HG03135 (cell line): ENCODE data around the gene SLC25A23.

Experiments
- ATAC-seq: cut with Tn5 transposase; IDR thresholded peaks from one replicate; pipeline ENCODE4 v1.9.1; 2021; ENCODE audit warnings: mild to moderate bottlenecking, moderate library complexity; ENCODE audit not compliant: unreplicated experiment

The SLC25A23 gene

DNA sequence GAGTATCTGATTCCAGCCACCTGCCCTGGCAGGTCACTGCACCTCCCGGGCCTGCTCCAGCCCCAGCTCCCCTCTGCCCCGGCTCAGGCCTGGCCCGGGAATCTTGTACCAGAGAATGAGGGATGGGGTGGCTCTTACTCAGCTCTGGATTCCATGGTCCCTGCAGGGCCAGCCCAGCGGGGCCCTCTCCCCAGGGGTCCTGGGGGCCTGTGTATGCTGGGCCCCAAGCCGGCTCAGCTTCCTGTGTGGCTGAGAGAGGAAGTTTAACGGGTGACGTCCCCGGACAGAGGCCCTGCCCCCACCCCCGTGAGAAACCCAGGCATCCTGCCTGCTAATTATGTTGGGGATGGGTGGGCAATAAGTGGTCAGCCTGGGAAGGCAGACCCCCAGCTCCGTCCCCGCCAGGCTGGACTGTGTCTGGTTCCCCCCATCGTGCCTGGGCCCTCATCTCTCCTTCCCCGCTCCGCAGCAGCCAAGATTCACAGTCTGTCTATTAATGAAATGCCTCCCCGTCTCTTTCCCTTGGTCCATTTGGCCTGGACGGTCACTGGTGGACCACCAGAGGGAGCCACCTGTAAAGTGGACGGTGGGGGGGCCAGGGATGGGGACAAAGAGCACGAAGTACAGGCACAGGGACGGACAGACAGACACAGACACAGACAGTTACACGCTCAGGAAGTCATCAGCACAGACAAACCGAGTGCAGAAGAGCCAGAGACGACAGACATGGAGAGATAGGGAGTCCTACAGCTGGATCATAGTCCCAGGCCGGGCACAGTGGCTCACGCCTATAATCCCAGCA lies 22.1 kb upstream of the SLC25A23 start, which contains the start of gene DENND1C:
Gene DENND1C (minus strand): TSS at position 247 of the 802 bp plus-strand sequence. CDS start 92 bp downstream, at position 155.
- no peak for ATAC-seq

DNA sequence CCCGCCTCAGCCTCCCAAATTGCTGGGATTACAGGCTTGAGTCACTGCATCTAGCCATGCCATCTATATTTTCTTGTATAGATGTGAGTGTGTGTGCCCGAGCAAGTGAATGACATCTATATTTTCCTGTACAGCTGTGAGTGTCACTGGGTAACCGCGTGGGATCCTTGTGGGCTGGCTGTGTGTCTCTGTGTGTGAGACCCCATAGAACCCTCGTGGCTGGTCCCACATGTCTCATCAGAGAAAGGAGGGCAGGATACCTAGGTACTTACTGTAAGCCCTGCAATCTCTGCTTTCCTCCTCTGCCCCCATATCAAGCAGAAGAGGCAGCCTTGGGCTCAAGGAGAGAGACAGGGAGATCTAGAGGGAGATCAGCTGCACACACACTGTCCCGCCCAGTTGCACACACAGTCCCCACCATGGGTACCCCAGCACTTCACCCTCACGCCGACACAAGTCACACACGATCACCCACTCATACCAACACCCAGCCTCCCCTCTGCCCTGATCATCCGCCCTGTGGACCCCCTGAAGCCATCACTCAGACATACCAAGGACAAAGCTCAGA lies 21.3 kb upstream of the SLC25A23 start:
- no peak for ATAC-seq

DNA sequence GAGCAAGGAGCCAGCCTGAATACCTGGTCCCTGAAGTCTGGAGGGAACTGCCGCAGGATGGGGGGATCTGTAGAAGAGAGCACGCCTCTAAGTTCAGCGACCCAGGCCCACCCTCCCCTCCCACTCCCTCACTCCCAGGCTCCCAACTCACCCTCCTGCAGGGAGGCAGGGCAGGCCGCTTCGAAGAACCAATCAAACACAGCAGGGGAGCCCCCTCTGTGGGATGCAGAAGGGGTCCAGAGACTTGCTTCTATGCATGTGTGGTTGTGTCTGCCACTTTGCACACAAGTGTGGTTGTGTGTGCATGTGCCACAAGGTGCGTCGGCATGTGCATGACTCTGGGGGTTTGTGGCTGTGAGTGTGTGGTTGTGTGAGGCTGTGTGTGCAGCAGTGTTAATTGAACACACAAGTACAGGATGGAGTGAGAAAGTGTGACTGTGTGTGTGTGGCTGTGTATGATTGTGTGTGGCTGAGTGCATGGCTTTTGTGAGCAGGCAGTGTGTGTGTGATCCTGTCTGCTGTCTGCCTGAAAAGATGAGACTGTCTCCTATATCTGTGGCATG lies 20.3 kb upstream of the SLC25A23 start:
- ATAC-seq = no peak

GRCh38 chr19:6478815-6479214 lies 19.2 kb upstream of the SLC25A23 start:
- no peak for ATAC-seq

GRCh38 chr19:6476896-6477431 lies 17.4 kb upstream of the SLC25A23 start:
- ATAC-seq = no peak

- ATAC-seq = no peak
Measured at GRCh38 chr19:6476155-6476895, 16.7 kb upstream of the SLC25A23 start.

- ATAC-seq = no peak
Measured at GRCh38 chr19:6475321-6476108, 15.9 kb upstream of the SLC25A23 start.

- ATAC-seq = no peak
Measured at GRCh38 chr19:6473647-6474046, 14.1 kb upstream of the SLC25A23 start.

GRCh38 chr19:6472713-6473112 lies 13.1 kb upstream of the SLC25A23 start:
- ATAC-seq = no peak

DNA sequence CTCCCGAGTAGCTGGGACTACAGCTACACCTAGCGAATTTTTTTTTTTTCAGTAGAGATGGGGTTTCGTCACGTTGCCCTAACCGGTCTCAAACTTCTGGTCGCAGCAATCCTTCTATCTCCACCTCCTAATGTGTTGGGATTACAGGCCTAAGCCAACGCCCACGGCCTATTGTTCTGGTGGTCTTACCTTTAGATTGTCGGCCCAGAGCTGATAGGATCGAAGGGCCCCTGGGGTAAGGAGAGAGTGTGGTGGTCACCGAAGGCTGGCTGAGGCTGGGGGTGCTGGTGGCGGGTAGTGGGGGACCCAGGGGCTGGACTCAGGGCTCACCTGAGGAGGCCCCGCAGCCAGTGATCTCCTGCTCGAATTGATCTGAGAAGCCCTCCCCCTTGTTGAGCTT lies 11.5 kb upstream of the SLC25A23 start:
- no peak for ATAC-seq

DNA sequence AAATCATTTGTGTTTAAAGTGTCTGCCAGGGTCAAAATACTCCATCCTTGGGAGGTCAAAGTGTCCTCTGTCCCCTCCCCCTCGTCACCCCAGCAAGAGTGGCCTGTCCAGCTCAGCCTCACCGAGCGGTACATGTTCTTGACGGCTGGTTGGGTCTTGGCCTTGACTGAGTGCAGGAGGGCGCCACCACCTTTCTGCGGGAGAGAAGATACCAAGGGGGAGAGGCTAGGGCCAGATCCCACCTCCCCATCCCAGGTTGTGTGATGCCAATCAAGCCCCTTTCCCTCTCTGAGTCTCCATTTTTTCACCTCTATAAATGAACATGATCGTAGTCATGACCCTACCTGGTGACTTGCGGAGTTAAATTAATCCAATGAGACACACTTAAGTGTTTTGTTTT lies 10.6 kb upstream of the SLC25A23 start:
- no peak for ATAC-seq

DNA sequence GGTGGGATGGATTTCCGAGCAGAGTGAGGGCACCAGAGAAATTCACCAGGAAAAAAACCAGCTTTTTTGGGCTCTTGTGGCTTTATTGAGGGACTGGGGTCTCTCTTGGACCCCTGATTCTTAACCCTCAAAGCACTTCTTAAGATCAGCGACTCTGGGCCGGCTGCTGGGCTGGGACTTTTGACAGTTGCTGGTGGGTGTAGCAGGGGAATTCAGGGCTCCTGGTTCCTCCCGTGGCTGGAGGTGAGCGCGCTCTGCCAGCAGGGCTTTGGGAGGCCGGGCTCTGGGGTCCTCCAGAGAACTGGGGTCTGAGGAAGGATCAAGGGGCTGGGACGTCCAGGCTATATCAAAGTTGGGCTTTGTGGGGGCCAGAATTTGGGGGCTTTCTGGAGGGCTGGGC lies 7.8 kb upstream of the SLC25A23 start:
- no peak for ATAC-seq

DNA sequence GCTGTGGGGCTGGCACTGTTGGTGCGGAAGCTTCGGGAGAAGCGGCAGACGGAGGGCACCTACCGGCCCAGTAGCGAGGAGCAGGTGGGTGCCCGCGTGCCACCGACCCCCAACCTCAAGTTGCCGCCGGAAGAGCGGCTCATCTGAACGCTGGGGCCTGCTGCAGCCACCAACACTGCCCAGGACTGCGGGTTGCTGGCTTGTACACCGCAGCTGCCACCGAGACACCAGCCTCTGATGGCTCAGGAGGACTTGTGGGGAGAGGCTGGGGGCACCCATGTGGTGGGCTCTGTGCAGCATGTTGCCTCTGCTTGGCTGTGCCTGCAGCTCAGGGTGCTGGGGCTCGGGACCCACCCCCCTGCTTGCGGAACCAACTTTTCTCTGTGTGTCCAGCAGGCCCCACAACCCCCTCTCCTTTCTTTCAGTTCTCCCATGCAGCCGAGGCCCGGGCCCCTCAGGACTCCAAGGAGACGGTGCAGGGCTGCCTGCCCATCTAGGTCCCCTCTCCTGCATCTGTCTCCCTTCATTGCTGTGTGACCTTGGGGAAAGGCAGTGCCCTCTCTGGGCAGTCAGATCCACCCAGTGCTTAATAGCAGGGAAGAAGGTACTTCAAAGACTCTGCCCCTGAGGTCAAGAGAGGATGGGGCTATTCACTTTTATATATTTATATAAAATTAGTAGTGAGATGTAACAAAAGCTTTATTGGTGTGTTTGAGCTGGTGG lies 7.1 kb upstream of the SLC25A23 start:
- ATAC-seq = no peak

GRCh38 chr19:6465663-6466062 lies 6.1 kb upstream of the SLC25A23 start:
- no peak for ATAC-seq

- no peak for ATAC-seq
Measured at GRCh38 chr19:6465006-6465405, 5.4 kb upstream of the SLC25A23 start.

DNA sequence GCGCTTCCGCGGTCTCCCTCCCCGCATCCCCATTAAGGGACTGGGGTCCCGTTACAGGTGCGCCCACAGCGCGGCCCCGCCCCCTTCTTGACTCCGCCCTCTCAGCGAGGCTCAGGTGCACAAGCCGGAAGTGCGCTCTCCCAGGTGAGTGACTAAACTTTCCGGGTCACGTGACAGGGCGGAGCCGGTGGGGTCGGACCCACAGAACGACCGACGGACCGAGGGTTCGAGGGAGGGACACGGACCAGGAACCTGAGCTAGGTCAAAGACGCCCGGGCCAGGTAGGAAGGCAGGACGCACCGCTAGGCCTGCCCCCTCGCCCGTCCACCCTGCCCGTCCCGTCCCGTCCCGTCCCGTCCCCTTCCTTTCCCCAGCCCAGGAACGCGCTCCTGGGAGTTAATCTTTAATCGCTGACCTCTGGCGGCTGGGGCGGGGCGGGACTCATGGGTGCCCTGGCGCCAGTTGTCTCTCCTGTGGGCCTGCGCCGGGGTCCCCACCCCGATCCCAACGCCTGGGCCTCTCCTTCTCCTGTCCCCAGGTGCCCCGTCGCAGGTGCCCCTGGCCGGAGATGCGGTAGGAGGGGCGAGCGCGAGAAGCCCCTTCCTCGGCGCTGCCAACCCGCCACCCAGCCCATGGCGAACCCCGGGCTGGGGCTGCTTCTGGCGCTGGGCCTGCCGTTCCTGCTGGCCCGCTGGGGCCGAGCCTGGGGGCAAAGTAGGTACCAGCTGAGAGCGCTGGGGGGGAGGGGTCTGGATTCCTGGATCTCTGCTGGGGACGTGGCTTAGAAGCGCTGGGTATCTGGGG lies 4.7 kb upstream of the SLC25A23 start, which contains the start of gene CRB3:
Gene CRB3 (plus strand): TSS at position 202 of the 804 bp plus-strand sequence. CDS start 431 bp downstream, at position 633.
- ATAC-seq = no peak

DNA sequence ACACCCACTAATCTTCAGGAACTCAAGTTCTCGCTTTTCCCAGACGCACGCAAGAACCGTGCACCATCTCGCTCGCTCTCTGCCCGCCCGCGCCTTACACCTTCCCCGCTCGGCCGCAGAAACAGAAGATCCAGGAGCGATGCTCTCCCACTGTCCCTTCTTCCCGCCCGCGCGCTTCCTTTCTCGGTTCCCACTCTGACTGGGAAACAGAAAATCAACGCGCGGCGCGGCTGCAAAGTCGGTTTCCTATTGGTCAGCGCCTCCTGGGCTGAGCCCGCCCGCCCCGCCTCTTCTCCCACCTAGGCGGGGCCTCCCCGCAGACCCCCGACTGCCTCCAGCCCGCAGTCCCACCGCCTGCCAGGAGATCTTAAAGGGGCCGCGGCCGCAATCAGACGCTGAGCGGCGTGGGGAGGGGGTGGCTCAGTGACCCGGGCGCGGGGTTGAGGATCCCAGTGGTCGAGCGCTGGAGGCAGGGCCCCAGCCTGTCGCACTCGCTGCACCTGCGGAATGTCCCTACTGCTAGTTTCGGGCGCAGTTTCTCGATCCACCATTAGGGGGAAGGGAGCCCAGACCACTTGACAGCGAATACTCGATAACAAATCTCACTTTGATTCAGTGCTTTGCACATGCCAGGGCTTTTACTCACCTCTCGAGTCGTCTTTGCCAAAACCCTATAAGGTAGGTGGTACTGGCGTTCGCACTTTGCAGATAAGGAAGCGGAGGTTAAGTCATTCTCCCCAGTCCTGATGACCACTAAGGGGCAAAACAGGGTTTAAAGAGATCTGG lies 700 bp upstream of the SLC25A23 start:
- ATAC-seq = peak; percentile 74

DNA sequence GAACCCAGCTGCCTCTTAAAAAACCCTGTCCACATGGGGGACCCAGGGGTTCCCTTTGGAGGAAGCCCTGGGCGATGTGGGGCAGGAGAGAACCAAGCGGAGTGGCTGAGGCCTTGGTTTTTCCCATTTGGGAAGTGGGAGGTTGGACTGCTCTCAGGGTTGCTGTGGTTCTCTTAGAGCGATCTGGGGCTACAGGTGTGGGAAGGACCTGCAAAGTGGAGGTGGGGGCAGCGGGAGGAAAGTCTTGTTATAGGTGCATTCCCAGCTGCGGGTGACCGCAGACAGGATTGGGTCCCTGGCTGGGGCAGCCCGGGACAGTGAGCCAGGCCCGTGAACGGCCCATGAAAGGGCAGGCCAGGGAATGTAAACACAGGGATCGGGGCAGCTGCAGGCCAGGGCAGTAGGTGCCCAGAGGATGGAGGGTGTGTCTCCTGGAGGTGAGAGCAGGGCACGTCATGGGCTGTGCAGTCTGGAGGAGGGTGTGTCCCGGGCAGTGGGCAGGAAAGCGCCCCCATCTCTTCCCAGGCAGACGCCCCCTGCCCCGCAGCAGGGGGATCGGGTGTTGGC lies 814 bp downstream of the SLC25A23 start:
- no peak for ATAC-seq
